ENCODE results near the gene MMP24. TPM values are rescaled to one million over a fixed set of nuclear protein-coding genes. Genes with fewer than 3 reads are reported as not detected.

Gene MMP24
- total RNA-seq, 2 experiments from 2014 or later = not detected

GRCh38 chr20:35303735-35304491 is 77.4 kb downstream of the MMP24 start:
- Histone ChIP-seq H3K79me2 (ENCODE audit: insufficient read depth, low read depth, low read length) (no peaks in the 10 kb centered on the region), H3K4me2 (ENCODE audit: low read length) (no peak overlapping the region), H2AFZ (ENCODE audit: low read length) (no peak overlapping the region), H4K20me1 (ENCODE audit: insufficient read depth, low read length) (no peaks in the 10 kb centered on the region), H3K27ac (ENCODE audit: low read depth, low read length, poor library complexity, severe bottlenecking) (no peak overlapping the region), H3K36me3 (ENCODE audit: insufficient read depth, low read length) (no peaks in the 10 kb centered on the region; the same call in 1 of the 2 replicates), H3K9me3 (ENCODE audit: low read length) (no peaks in the 10 kb centered on the region), H3K4me1 (ENCODE audit: insufficient read depth, low read length, poor library complexity, severe bottlenecking) (peaks cover 5% of the 10 kb centered on the region), H3K4me3 (ENCODE audit: low read depth, low read length, poor library complexity, severe bottlenecking) (no peak overlapping the region), H3K9me2 (ENCODE audit: insufficient read depth, low read length) (no peaks in the 10 kb centered on the region)
- ChIA-PET CTCF (ENCODE audit: unreplicated experiment) (interaction anchor here (0.6 to 0.8 kb wide), 4 partner anchors 135 to 187 kb away, joined by 3 to 9 read pairs (median 3); no protein-coding TSS in a partner anchor), POLR2A (interaction anchor here (1.2 kb wide), 1 partner anchor 27 kb away, joined by 3 read pairs; no protein-coding TSS in a partner anchor)
- peak; percentile 89 for DNase-seq (ENCODE audit: low spot score)
- intact Hi-C loops (cut with micrococcal nuclease; ENCODE audit: unreplicated experiment) = loop anchor here (1.0 to 2.0 kb wide), 2 partner anchors 25 to 135 kb away; no protein-coding TSS in a partner anchor
- TF ChIP-seq CTCF (conservative IDR thresholded peaks at IDR 0.05; ENCODE audit: low read length) (peak; percentile 98), EZH2phosphoT487 (IDR thresholded peaks at IDR 0.05; ENCODE audit: borderline replicate concordance, low read depth, low read length) (no peak)
- BruUV-seq (replicated peaks) = no TSS peak

- CTCF ChIA-PET (ENCODE audit: unreplicated experiment) = no interaction called here
- POLR2A ChIA-PET = interaction anchor here (1.2 kb wide), 1 partner anchor 26 kb away, joined by 3 read pairs; no protein-coding TSS in a partner anchor
Observed at GRCh38 chr20:35304956-35305355, 78.5 kb downstream of the MMP24 start.

More at GRCh38 chr20:35304956-35305355, 78.5 kb downstream of the MMP24 start:
- Histone ChIP-seq H3K4me1 (ENCODE audit: insufficient read depth, low read length, poor library complexity, severe bottlenecking) (peaks cover 5% of the 10 kb centered on the region), H2AFZ (ENCODE audit: low read length) (no peak overlapping the region), H3K9me2 (ENCODE audit: insufficient read depth, low read length) (no peaks in the 10 kb centered on the region), H3K79me2 (ENCODE audit: insufficient read depth, low read depth, low read length) (no peaks in the 10 kb centered on the region), H3K27ac (ENCODE audit: low read depth, low read length, poor library complexity, severe bottlenecking) (no peak overlapping the region), H3K4me2 (ENCODE audit: low read length) (no peak overlapping the region), H3K36me3 (ENCODE audit: insufficient read depth, low read length) (no peaks in the 10 kb centered on the region; the same call in 1 of the 2 replicates), H3K4me3 (ENCODE audit: low read depth, low read length, poor library complexity, severe bottlenecking) (no peak overlapping the region), H3K9me3 (ENCODE audit: low read length) (no peaks in the 10 kb centered on the region), H4K20me1 (ENCODE audit: insufficient read depth, low read length) (no peaks in the 10 kb centered on the region)
- no TSS peak for BruUV-seq (replicated peaks)
- intact Hi-C loops (cut with micrococcal nuclease; ENCODE audit: unreplicated experiment) = loop anchor here (1.0 to 2.0 kb wide), 2 partner anchors 24 to 134 kb away; no protein-coding TSS in a partner anchor
- TF ChIP-seq CTCF (conservative IDR thresholded peaks at IDR 0.05; ENCODE audit: low read length) = no peak
- no peak for DNase-seq (ENCODE audit: low spot score)
